ENCODE results near the gene PAQR8. TPM values are rescaled to one million over a fixed set of nuclear protein-coding genes. Genes with fewer than 3 reads are reported as not detected.
A peak's percentile ranks its signal among the peaks of the same experiment; 100 is the strongest.

PAQR8 gene
- total RNA-seq, 4 donors from 2014 or later, result 8.6 to 21.1 (median 14.2) TPM

- Histone ChIP-seq H3K9me3 (no peaks in the 10 kb centered on the region), H3K4me3 (no peak overlapping the region), H3K27me3 (no peaks in the 10 kb centered on the region), H3K27ac (peak overlapping the region in 1 of 4 donors; percentile 17), H3K4me1 (peaks cover 0 to 24% (median 3%) of the 10 kb centered on the region in 3 donors), H3K36me3 (no peaks in the 10 kb centered on the region)
- ATAC-seq, result no peak
- no peak for TF ChIP-seq EP300 (IDR thresholded peaks at IDR 0.05)
- TF ChIP-seq POLR2A (IDR thresholded peaks at IDR 0.05), result no peak
- TF ChIP-seq POLR2AphosphoS5 (IDR thresholded peaks at IDR 0.05), result peak; percentile 20
- no peak for TF ChIP-seq CTCF (IDR thresholded peaks at IDR 0.05)
Observed at GRCh38 chr6:52410979-52411378, 49.0 kb downstream of the PAQR8 start.

- TF ChIP-seq POLR2A (IDR thresholded peaks at IDR 0.05) (no peak), CTCF (IDR thresholded peaks at IDR 0.05) (no peak), EP300 (IDR thresholded peaks at IDR 0.05) (no peak), POLR2AphosphoS5 (IDR thresholded peaks at IDR 0.05) (no peak)
- peaks cover 0 to 32% (median 3%) of the 10 kb centered on the region in 3 donors for H3K4me1 ChIP-seq
- 65 to 84% methylated on average over 2 to 3 of the region's 4 CpGs for WGBS, 2 donors (ENCODE audit: low coverage in 1 of 2)
- no peak overlapping the region for H3K4me3 ChIP-seq
- ATAC-seq, result no peak
- H3K9me3 ChIP-seq, result no peaks in the 10 kb centered on the region
- no peaks in the 10 kb centered on the region for H3K27me3 ChIP-seq
- no peaks in the 10 kb centered on the region for H3K36me3 ChIP-seq
- H3K27ac ChIP-seq, result no peak overlapping the region
Observed at GRCh38 chr6:52411911-52412310, 50.0 kb downstream of the PAQR8 start.

GRCh38 chr6:52415333-52415732, 53.4 kb downstream of the PAQR8 start:
- Histone ChIP-seq H3K27me3 (no peaks in the 10 kb centered on the region), H3K9me3 (no peaks in the 10 kb centered on the region), H3K4me3 (no peak overlapping the region), H3K36me3 (no peaks in the 10 kb centered on the region), H3K4me1 (peaks cover 0 to 34% (median 3%) of the 10 kb centered on the region in 3 donors), H3K27ac (no peak overlapping the region)
- ATAC-seq, result no peak
- 67% methylated on average over 1 of the region's 1 CpG for whole genome bisulfite sequencing, 2 donors (ENCODE audit: low coverage in 1 of 2)
- TF ChIP-seq POLR2AphosphoS5 (IDR thresholded peaks at IDR 0.05), result no peak
- TF ChIP-seq CTCF (IDR thresholded peaks at IDR 0.05), result no peak
- no peak for TF ChIP-seq EP300 (IDR thresholded peaks at IDR 0.05)
- no peak for TF ChIP-seq POLR2A (IDR thresholded peaks at IDR 0.05)

DNA sequence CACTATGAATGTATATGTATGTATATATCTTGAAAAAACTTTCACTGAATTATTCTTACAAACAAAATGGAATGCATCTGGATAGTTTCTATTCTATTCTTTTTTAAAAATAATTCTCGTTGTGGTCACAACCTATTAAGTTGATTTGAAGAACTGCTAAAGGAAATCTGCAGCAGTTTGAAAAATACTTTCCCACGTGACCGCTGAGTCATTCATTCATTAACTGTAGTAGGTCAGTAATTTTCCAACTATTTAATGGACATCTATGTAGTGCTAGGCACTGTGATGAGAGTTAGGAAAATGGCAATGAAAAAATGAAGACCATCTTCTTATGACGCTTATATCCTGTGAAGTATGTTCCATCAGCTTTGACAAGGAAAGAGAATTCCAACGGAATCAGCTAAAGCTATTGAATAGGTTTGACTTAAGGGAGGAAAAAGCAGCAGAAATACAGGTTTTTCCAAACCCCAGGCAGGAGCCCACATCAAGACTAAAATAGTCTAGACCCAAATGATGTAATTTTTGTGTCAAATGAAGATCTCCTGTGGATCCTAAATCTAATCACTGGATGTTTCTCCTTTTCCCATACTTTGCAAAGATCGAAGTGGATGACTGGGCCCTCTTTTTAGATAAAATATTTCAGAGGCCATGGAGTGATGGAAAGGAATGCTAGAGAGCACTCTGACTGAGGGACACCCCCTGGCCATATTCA, 54.1 kb downstream of the PAQR8 start:
- TF ChIP-seq POLR2A (IDR thresholded peaks at IDR 0.05) (no peak), POLR2AphosphoS5 (IDR thresholded peaks at IDR 0.05) (no peak), CTCF (IDR thresholded peaks at IDR 0.05) (no peak), EP300 (IDR thresholded peaks at IDR 0.05) (no peak)
- Histone ChIP-seq H3K27ac (no peak overlapping the region), H3K27me3 (no peaks in the 10 kb centered on the region), H3K4me1 (peaks cover 0 to 32% (median 0%) of the 10 kb centered on the region in 3 donors), H3K36me3 (no peaks in the 10 kb centered on the region), H3K4me3 (no peak overlapping the region), H3K9me3 (no peaks in the 10 kb centered on the region)
- WGBS, 2 donors (ENCODE audit: low coverage in 1 of 2), result 58 to 67% methylated on average over 6 of the region's 6 CpGs
- ATAC-seq, result no peak

DNA sequence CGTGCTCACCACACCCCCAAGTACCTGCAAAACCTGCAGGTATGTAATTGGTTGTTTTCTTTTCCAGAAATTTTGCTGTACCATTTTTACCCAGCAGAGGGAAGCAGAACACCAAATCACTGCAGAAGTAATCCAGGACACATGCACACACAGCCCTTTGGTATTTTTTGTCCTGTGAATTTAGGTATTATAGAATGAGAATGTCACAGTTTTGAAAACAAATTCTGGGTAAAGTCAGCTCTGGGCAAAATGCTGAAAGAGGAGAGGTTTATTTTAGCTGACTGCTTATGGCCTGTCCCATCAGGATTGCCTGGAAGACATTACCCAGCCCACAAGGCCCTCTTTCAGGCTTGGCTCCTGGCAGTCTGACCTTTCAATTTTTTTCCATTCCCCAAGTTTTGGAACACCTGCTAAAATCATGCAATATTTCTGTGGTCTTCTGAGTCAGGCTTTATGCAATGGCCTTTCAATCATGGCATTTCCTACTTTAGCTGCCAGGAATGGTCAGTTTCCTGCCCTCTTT, 54.7 kb downstream of the PAQR8 start:
- ATAC-seq, result no peak
- no peak overlapping the region for H3K4me3 ChIP-seq
- no peaks in the 10 kb centered on the region for H3K9me3 ChIP-seq
- no peaks in the 10 kb centered on the region for H3K27me3 ChIP-seq
- WGBS, 2 donors (ENCODE audit: low coverage in 1 of 2), result 0% methylated on average over 1 of the region's 1 CpG
- TF ChIP-seq POLR2A (IDR thresholded peaks at IDR 0.05) (no peak), CTCF (IDR thresholded peaks at IDR 0.05) (peak; percentile 72 to 89 (median 89)), EP300 (IDR thresholded peaks at IDR 0.05) (no peak), POLR2AphosphoS5 (IDR thresholded peaks at IDR 0.05) (peak; percentile 5)
- H3K36me3 ChIP-seq, result no peaks in the 10 kb centered on the region
- peak overlapping the region in 1 of 4 donors; percentile 22 for H3K27ac ChIP-seq
- H3K4me1 ChIP-seq, result peaks cover 0 to 31% (median 0%) of the 10 kb centered on the region in 3 donors
